ENCODE measurements around the gene TMEM30B.
"Not testable (repeated sequence)": the region's sequence is repeated elsewhere in the genome, so short reads cannot be mapped to it uniquely, and the experiment has no call there.

The TMEM30B gene

GRCh38 chr14:61321385-61322010 is 40.4 kb upstream of the TMEM30B start, which contains the start of gene PRKCH:
TSS of gene PRKCH (plus strand) at chr14:61321579. CDS start at chr14:61322102, 523 bp downstream.
- no peaks in the 10 kb centered on the region for H3K9me3 ChIP-seq (ENCODE audit: low read length)
- no peaks in the 10 kb centered on the region for H3K36me3 ChIP-seq (ENCODE audit: insufficient read depth, low read length)
- peak within 1 kb of the TSS; percentile 42 to 50 for H3K4me3 ChIP-seq (ENCODE audit: low read depth in 1 of 2, low read length in 2 of 2)
- no peak within 1 kb of the TSS for H3K27ac ChIP-seq (ENCODE audit: low read depth, low read length)
- H3K27me3 ChIP-seq (ENCODE audit: control insufficient read depth in 1 of 2, insufficient read depth in 2 of 2, low read length in 2 of 2): peaks cover 6 to 22% of the 10 kb centered on the region in 2 donors
- no peaks in the 10 kb centered on the region for H3K4me1 ChIP-seq (ENCODE audit: insufficient read depth, low read length)
- H3K9ac ChIP-seq (ENCODE audit: low read length): no peak within 1 kb of the TSS

GRCh38 chr14:61320806-61321384 is 39.8 kb upstream of the TMEM30B start:
- H3K27ac ChIP-seq (ENCODE audit: low read depth, low read length): no peak overlapping the region
- peak overlapping the region; percentile 42 to 50 for H3K4me3 ChIP-seq (ENCODE audit: low read depth in 1 of 2, low read length in 2 of 2)
- H3K4me1 ChIP-seq (ENCODE audit: insufficient read depth, low read length): no peaks in the 10 kb centered on the region
- H3K27me3 ChIP-seq (ENCODE audit: control insufficient read depth in 1 of 2, insufficient read depth in 2 of 2, low read length in 2 of 2): peaks cover 6 to 22% of the 10 kb centered on the region in 2 donors
- H3K36me3 ChIP-seq (ENCODE audit: insufficient read depth, low read length): no peaks in the 10 kb centered on the region
- H3K9me3 ChIP-seq (ENCODE audit: low read length): no peaks in the 10 kb centered on the region
- H3K9ac ChIP-seq (ENCODE audit: low read length): no peak overlapping the region

GRCh38 chr14:61320170-61320569 is 39.0 kb upstream of the TMEM30B start:
- H3K27ac ChIP-seq (ENCODE audit: low read depth, low read length); H3K9me3 ChIP-seq (ENCODE audit: low read length); H3K4me1 ChIP-seq (ENCODE audit: insufficient read depth, low read length); H3K4me3 ChIP-seq (ENCODE audit: low read depth in 1 of 2, low read length in 2 of 2); H3K9ac ChIP-seq (ENCODE audit: low read length); H3K36me3 ChIP-seq (ENCODE audit: insufficient read depth, low read length): not testable (repeated sequence)
- H3K27me3 ChIP-seq (ENCODE audit: control insufficient read depth in 1 of 2, insufficient read depth in 2 of 2, low read length in 2 of 2): peaks cover 6 to 22% of the 10 kb centered on the region in 2 donors

- H3K4me3 ChIP-seq (ENCODE audit: low read depth in 1 of 2, low read length in 2 of 2): no peak overlapping the region
- no peaks in the 10 kb centered on the region for H3K36me3 ChIP-seq (ENCODE audit: insufficient read depth, low read length)
- no peak overlapping the region for H3K27ac ChIP-seq (ENCODE audit: low read depth, low read length)
- no peak overlapping the region for H3K9ac ChIP-seq (ENCODE audit: low read length)
- no peaks in the 10 kb centered on the region for H3K4me1 ChIP-seq (ENCODE audit: insufficient read depth, low read length)
- H3K27me3 ChIP-seq (ENCODE audit: control insufficient read depth in 1 of 2, insufficient read depth in 2 of 2, low read length in 2 of 2): peaks cover 6 to 22% of the 10 kb centered on the region in 2 donors
- no peaks in the 10 kb centered on the region for H3K9me3 ChIP-seq (ENCODE audit: low read length)
Observed at GRCh38 chr14:61319706-61320105, 38.6 kb upstream of the TMEM30B start.

- Histone ChIP-seq H3K27ac (ENCODE audit: low read depth, low read length) (no peak overlapping the region), H3K9ac (ENCODE audit: low read length) (no peak overlapping the region), H3K4me3 (ENCODE audit: low read depth in 1 of 2, low read length in 2 of 2) (no peak overlapping the region), H3K9me3 (ENCODE audit: low read length) (no peaks in the 10 kb centered on the region), H3K27me3 (ENCODE audit: control insufficient read depth in 1 of 2, insufficient read depth in 2 of 2, low read length in 2 of 2) (peaks cover 6 to 22% of the 10 kb centered on the region in 2 donors), H3K4me1 (ENCODE audit: insufficient read depth, low read length) (no peaks in the 10 kb centered on the region), H3K36me3 (ENCODE audit: insufficient read depth, low read length) (no peaks in the 10 kb centered on the region)
Observed at GRCh38 chr14:61319086-61319485, 37.9 kb upstream of the TMEM30B start.

GRCh38 chr14:61315313-61315712 is 34.2 kb upstream of the TMEM30B start:
- Histone ChIP-seq H3K27ac (ENCODE audit: low read depth, low read length) (no peak overlapping the region), H3K4me1 (ENCODE audit: insufficient read depth, low read length) (no peaks in the 10 kb centered on the region), H3K4me3 (ENCODE audit: low read depth in 1 of 2, low read length in 2 of 2) (no peak overlapping the region), H3K27me3 (ENCODE audit: control insufficient read depth in 1 of 2, insufficient read depth in 2 of 2, low read length in 2 of 2) (no peaks in the 10 kb centered on the region), H3K9me3 (ENCODE audit: low read length) (no peaks in the 10 kb centered on the region), H3K9ac (ENCODE audit: low read length) (no peak overlapping the region), H3K36me3 (ENCODE audit: insufficient read depth, low read length) (no peaks in the 10 kb centered on the region)

- not testable (repeated sequence) for H3K9me3 ChIP-seq (ENCODE audit: low read length); H3K4me1 ChIP-seq (ENCODE audit: insufficient read depth, low read length); H3K36me3 ChIP-seq (ENCODE audit: insufficient read depth, low read length); H3K27me3 ChIP-seq (ENCODE audit: control insufficient read depth in 1 of 2, insufficient read depth in 2 of 2, low read length in 2 of 2); H3K4me3 ChIP-seq (ENCODE audit: low read depth in 1 of 2, low read length in 2 of 2); H3K27ac ChIP-seq (ENCODE audit: low read depth, low read length); H3K9ac ChIP-seq (ENCODE audit: low read length)
Observed at GRCh38 chr14:61308701-61309100, 27.6 kb upstream of the TMEM30B start.

- no peak overlapping the region for H3K4me3 ChIP-seq (ENCODE audit: low read depth in 1 of 2, low read length in 2 of 2)
- H3K4me1 ChIP-seq (ENCODE audit: insufficient read depth, low read length): no peaks in the 10 kb centered on the region
- H3K27ac ChIP-seq (ENCODE audit: low read depth, low read length): no peak overlapping the region
Observed at GRCh38 chr14:61308198-61308597, 27.1 kb upstream of the TMEM30B start.

GRCh38 chr14:61304688-61305087 is 23.6 kb upstream of the TMEM30B start:
- Histone ChIP-seq H3K27me3 (ENCODE audit: control insufficient read depth in 1 of 2, insufficient read depth in 2 of 2, low read length in 2 of 2) (no peaks in the 10 kb centered on the region), H3K27ac (ENCODE audit: low read depth, low read length) (no peak overlapping the region), H3K36me3 (ENCODE audit: insufficient read depth, low read length) (no peaks in the 10 kb centered on the region), H3K4me1 (ENCODE audit: insufficient read depth, low read length) (no peaks in the 10 kb centered on the region), H3K4me3 (ENCODE audit: low read depth in 1 of 2, low read length in 2 of 2) (no peak overlapping the region), H3K9ac (ENCODE audit: low read length) (no peak overlapping the region), H3K9me3 (ENCODE audit: low read length) (no peaks in the 10 kb centered on the region)

More at GRCh38 chr14:61308198-61308597, 27.1 kb upstream of the TMEM30B start:
- no peaks in the 10 kb centered on the region for H3K27me3 ChIP-seq (ENCODE audit: control insufficient read depth in 1 of 2, insufficient read depth in 2 of 2, low read length in 2 of 2)
- H3K9me3 ChIP-seq (ENCODE audit: low read length): no peaks in the 10 kb centered on the region
- no peak overlapping the region for H3K9ac ChIP-seq (ENCODE audit: low read length)
- H3K36me3 ChIP-seq (ENCODE audit: insufficient read depth, low read length): no peaks in the 10 kb centered on the region

- H3K9ac ChIP-seq (ENCODE audit: low read length): no peak overlapping the region
- H3K4me1 ChIP-seq (ENCODE audit: insufficient read depth, low read length): no peaks in the 10 kb centered on the region
- H3K27ac ChIP-seq (ENCODE audit: low read depth, low read length): no peak overlapping the region
- H3K4me3 ChIP-seq (ENCODE audit: low read depth in 1 of 2, low read length in 2 of 2): no peak overlapping the region
- H3K27me3 ChIP-seq (ENCODE audit: control insufficient read depth in 1 of 2, insufficient read depth in 2 of 2, low read length in 2 of 2): no peaks in the 10 kb centered on the region
- no peaks in the 10 kb centered on the region for H3K9me3 ChIP-seq (ENCODE audit: low read length)
- H3K36me3 ChIP-seq (ENCODE audit: insufficient read depth, low read length): no peaks in the 10 kb centered on the region
Observed at GRCh38 chr14:61300754-61301153, 19.6 kb upstream of the TMEM30B start.

GRCh38 chr14:61300209-61300608 is 19.1 kb upstream of the TMEM30B start:
- Histone ChIP-seq H3K27me3 (ENCODE audit: control insufficient read depth in 1 of 2, insufficient read depth in 2 of 2, low read length in 2 of 2) (no peaks in the 10 kb centered on the region), H3K9me3 (ENCODE audit: low read length) (no peaks in the 10 kb centered on the region), H3K4me3 (ENCODE audit: low read depth in 1 of 2, low read length in 2 of 2) (no peak overlapping the region), H3K9ac (ENCODE audit: low read length) (no peak overlapping the region), H3K4me1 (ENCODE audit: insufficient read depth, low read length) (no peaks in the 10 kb centered on the region), H3K27ac (ENCODE audit: low read depth, low read length) (no peak overlapping the region), H3K36me3 (ENCODE audit: insufficient read depth, low read length) (no peaks in the 10 kb centered on the region)

- Histone ChIP-seq H3K9ac (ENCODE audit: low read length) (no peak overlapping the region), H3K36me3 (ENCODE audit: insufficient read depth, low read length) (no peaks in the 10 kb centered on the region), H3K9me3 (ENCODE audit: low read length) (no peaks in the 10 kb centered on the region), H3K4me1 (ENCODE audit: insufficient read depth, low read length) (no peaks in the 10 kb centered on the region), H3K27me3 (ENCODE audit: control insufficient read depth in 1 of 2, insufficient read depth in 2 of 2, low read length in 2 of 2) (no peaks in the 10 kb centered on the region), H3K4me3 (ENCODE audit: low read depth in 1 of 2, low read length in 2 of 2) (no peak overlapping the region), H3K27ac (ENCODE audit: low read depth, low read length) (no peak overlapping the region)
Observed at GRCh38 chr14:61298824-61299223, 17.7 kb upstream of the TMEM30B start.
